PC-3 (cell line): Measurements from ENCODE around the gene CEP85L. TPM values are rescaled to one million over a fixed set of nuclear protein-coding genes. Genes with fewer than 3 reads are reported as not detected.

Experiments used
- ATAC-seq: fragments of 200-7000 bp; cut with Tn5 transposase; 2 replicates; pipeline ENCODE4 v1.9.1; 2020; ENCODE audit warnings: mild to moderate bottlenecking, moderate library complexity
- BruUV-seq: library from RNA; stranded (reverse); fragments of 400-500 nt; replicated peaks from 2 replicates; lab custom pipeline; 2021; lab: Mats Ljungman, UMichigan
- CTCF ChIA-PET: fragments of 300-600 bp; sonication (Branson Sonifier 250); formaldehyde crosslinking; loops from one replicate; lab custom pipeline; 2022; ENCODE audit warnings: antibody characterized with exemption; lab: Charles Lee
- POLR2A ChIA-PET: fragments of 300-600 bp; sonication (Branson Sonifier 250); formaldehyde crosslinking; loops from one replicate; lab custom pipeline; 2022; ENCODE audit warnings: antibody characterized with exemption; ENCODE audit not compliant: unreplicated experiment; lab: Charles Lee
- DNase-seq: peaks from one replicate; pipeline ENCODE4 v3.0.0-alpha.2; 2015
- H2AFZ ChIP-seq: fragments of 300-600 bp; sonication (generic); 2 replicates; pipeline ENCODE4 v1.6.0; 2016; ENCODE audit warnings: antibody characterized with exemption, low read length
- H3F3A ChIP-seq: fragments of 300-600 bp; sonication (generic); one replicate; pipeline ENCODE4 v1.6.0; 2017; ENCODE audit warnings: antibody characterized with exemption, low read length, control low read depth, mild to moderate bottlenecking; ENCODE audit not compliant: unreplicated experiment
- H3K27ac ChIP-seq: fragments of 300-600 bp; sonication (generic); 2 replicates; pipeline ENCODE4 v1.5.1; 2016; ENCODE audit warnings: mild to moderate bottlenecking, low read length
- H3K27me3 ChIP-seq: fragments of 300-600 bp; sonication (generic); 2 replicates; pipeline ENCODE4 v1.6.1; 2016; ENCODE audit warnings: low read length, mixed read lengths
- H3K36me3 ChIP-seq: fragments of 300-600 bp; sonication (generic); 2 replicates; pipeline ENCODE4 v1.6.1; 2016; ENCODE audit warnings: low read depth, mixed run types, low read length, mixed read lengths
- H3K4me1 ChIP-seq: fragments of 300-600 bp; sonication (generic); 2 replicates; pipeline ENCODE4 v1.5.1; 2016; ENCODE audit warnings: low read length; ENCODE audit not compliant: insufficient read depth
- H3K4me2 ChIP-seq: fragments of 300-600 bp; sonication (generic); 2 replicates; pipeline ENCODE4 v1.6.0; 2016; ENCODE audit warnings: low read length
- H3K4me3 ChIP-seq: fragments of 300-600 bp; sonication (generic); 2 replicates; pipeline ENCODE4 v1.5.1; 2016; ENCODE audit warnings: mild to moderate bottlenecking, low read length, mixed read lengths
- H3K79me2 ChIP-seq: fragments of 300-600 bp; sonication (generic); 2 replicates; pipeline ENCODE4 v1.6.1; 2017; ENCODE audit warnings: low read length, mixed read lengths
- H3K9ac ChIP-seq: fragments of 300-600 bp; sonication (generic); 2 replicates; pipeline ENCODE4 v1.6.0; 2016; ENCODE audit warnings: mild to moderate bottlenecking, low read length
- H3K9me2 ChIP-seq: fragments of 300-600 bp; sonication (generic); replicated peaks from 2 replicates; pipeline ENCODE4 v1.6.1; 2016; ENCODE audit warnings: mixed run types, low read length, mixed read lengths
- H3K9me3 ChIP-seq: fragments of 300-600 bp; sonication (generic); 2 replicates; pipeline ENCODE4 v1.6.1; 2016; ENCODE audit warnings: low read length, mixed read lengths
- H4K20me1 ChIP-seq: fragments of 300-600 bp; sonication (generic); 2 replicates; pipeline ENCODE4 v1.6.1; 2016; ENCODE audit warnings: low read length, mixed read lengths
- CTCF ChIP-seq: fragments of 300-600 bp; sonication (generic); conservative IDR thresholded peaks from 2 replicates; pipeline ENCODE4 v1.5.1; 2017; ENCODE audit warnings: antibody characterized with exemption, low read depth, mild to moderate bottlenecking, low read length
- EZH2 ChIP-seq: fragments of 300-600 bp; sonication (generic); IDR thresholded peaks from one replicate; pipeline ENCODE4 v1.6.1; 2017; ENCODE audit warnings: antibody characterized with exemption, mild to moderate bottlenecking, low read length; ENCODE audit not compliant: unreplicated experiment
- EZH2phosphoT487 ChIP-seq: fragments of 300-600 bp; sonication (generic); IDR thresholded peaks from 2 replicates; pipeline ENCODE4 v1.6.1; 2018; ENCODE audit warnings: mild to moderate bottlenecking, antibody characterized with exemption, low read length, borderline replicate concordance
- intact Hi-C: fragments of 100-400 bp; cut with micrococcal nuclease; formaldehyde crosslinking; loops from 2 replicates; pipeline ENCODE4 v1.9.0; 2023
- total RNA-seq: library from RNA; depleted of rRNA; stranded (reverse); fragments of >200 nt; gene quantifications from 2 replicates; pipeline ENCODE4 v1.2.3, GENCODE V29; 2014

The CEP85L gene
- total RNA-seq, 1 experiment from 2014 or later, result 7.8 TPM

GRCh38 chr6:118467181-118467580 lies 184.2 kb downstream of the CEP85L start:
- Histone ChIP-seq H3K9me2 (no peaks in the 10 kb centered on the region), H3K4me3 (no peak overlapping the region), H3K27ac (no peak overlapping the region), H2AFZ (no peak overlapping the region), H3K4me1 (peaks cover 19% of the 10 kb centered on the region), H3K9me3 (no peaks in the 10 kb centered on the region), H3K9ac (no peak overlapping the region), H3K36me3 (no peaks in the 10 kb centered on the region), H4K20me1 (0 out of 2 replicates have a peak, but pooled peaks cover 6% of the 10 kb centered on the region), H3F3A (no peaks in the 10 kb centered on the region), H3K4me2 (no peak overlapping the region), H3K79me2 (no peaks in the 10 kb centered on the region), H3K27me3 (no peaks in the 10 kb centered on the region)
- ATAC-seq (no peak), DNase-seq (no peak)
- TF ChIP-seq EZH2phosphoT487 (no peak), CTCF (no peak), EZH2 (no peak)
- ChIA-PET POLR2A (no interaction called here), CTCF (no interaction called here)
- no TSS peak for BruUV-seq
- intact Hi-C loops, result no loop called here

GRCh38 chr6:118464620-118465019 lies 186.8 kb downstream of the CEP85L start:
- Histone ChIP-seq H3K9ac (no peak overlapping the region), H4K20me1 (0 out of 2 replicates have a peak, but pooled peaks cover 3% of the 10 kb centered on the region), H3K4me2 (no peak overlapping the region), H3K9me3 (no peaks in the 10 kb centered on the region), H3K27me3 (no peaks in the 10 kb centered on the region), H3K36me3 (no peaks in the 10 kb centered on the region), H3F3A (no peaks in the 10 kb centered on the region), H3K27ac (no peak overlapping the region), H3K79me2 (no peaks in the 10 kb centered on the region), H3K4me3 (no peak overlapping the region), H3K4me1 (peaks cover 14% of the 10 kb centered on the region), H2AFZ (no peak overlapping the region), H3K9me2 (no peaks in the 10 kb centered on the region)
- ChIA-PET CTCF (no interaction called here), POLR2A (no interaction called here)
- DNase-seq (no peak), ATAC-seq (no peak)
- BruUV-seq, result no TSS peak
- TF ChIP-seq EZH2phosphoT487 (no peak), EZH2 (no peak), CTCF (no peak)
- intact Hi-C loops, result no loop called here

- Histone ChIP-seq H3K36me3 (no peaks in the 10 kb centered on the region), H3K27ac (no peak overlapping the region), H4K20me1 (no peaks in the 10 kb centered on the region), H3K9me2 (no peaks in the 10 kb centered on the region), H3F3A (no peaks in the 10 kb centered on the region), H3K27me3 (no peaks in the 10 kb centered on the region), H3K4me1 (no peaks in the 10 kb centered on the region), H3K9ac (no peak overlapping the region), H3K4me2 (no peak overlapping the region), H3K79me2 (no peaks in the 10 kb centered on the region), H3K9me3 (no peaks in the 10 kb centered on the region), H2AFZ (no peak overlapping the region), H3K4me3 (no peak overlapping the region)
- TF ChIP-seq EZH2phosphoT487 (no peak), CTCF (no peak), EZH2 (no peak)
- intact Hi-C loops, result no loop called here
- CTCF ChIA-PET, result no interaction called here
- DNase-seq (no peak), ATAC-seq (no peak)
- no TSS peak for BruUV-seq
- POLR2A ChIA-PET, result no interaction called here
Measured at GRCh38 chr6:118460958-118461470, 190.4 kb downstream of the CEP85L start.
